CD4-positive, alpha-beta T cell treated with Interferon alpha-2 for 1 hour (primary cell): ENCODE measurements around the gene TOPORS.
"Not testable (repeated sequence)": the region's sequence is repeated elsewhere in the genome, so short reads cannot be mapped to it uniquely, and the experiment has no call there.

Experiments used
- DNase-seq, 2 donors: peaks; one replicate each; pipeline ENCODE4 v3.0.0-alpha.2; 2020 to 2022

The TOPORS gene

GRCh38 chr9:32552172-32552872 lies at the start of gene TOPORS, which contains the start of gene SMIM27:
TOPORS (minus strand) TSS chr9:32552586; CDS start chr9:32552436, 150 bp downstream.
SMIM27 (plus strand) TSS chr9:32552327; CDS start chr9:32552435, 108 bp downstream.
- peak; percentile 90 to 94 for DNase-seq

- not testable (repeated sequence) for DNase-seq
Measured at GRCh38 chr9:32599021-32599420, 46.6 kb upstream of the TOPORS start.

GRCh38 chr9:32596936-32597335 lies 44.5 kb upstream of the TOPORS start:
- no peak for DNase-seq

GRCh38 chr9:32596096-32596865 lies 43.9 kb upstream of the TOPORS start:
- no peak for DNase-seq

GRCh38 chr9:32590898-32591297 lies 38.5 kb upstream of the TOPORS start:
- no peak for DNase-seq

GRCh38 chr9:32590476-32590875 lies 38.1 kb upstream of the TOPORS start:
- DNase-seq, result no peak

DNA sequence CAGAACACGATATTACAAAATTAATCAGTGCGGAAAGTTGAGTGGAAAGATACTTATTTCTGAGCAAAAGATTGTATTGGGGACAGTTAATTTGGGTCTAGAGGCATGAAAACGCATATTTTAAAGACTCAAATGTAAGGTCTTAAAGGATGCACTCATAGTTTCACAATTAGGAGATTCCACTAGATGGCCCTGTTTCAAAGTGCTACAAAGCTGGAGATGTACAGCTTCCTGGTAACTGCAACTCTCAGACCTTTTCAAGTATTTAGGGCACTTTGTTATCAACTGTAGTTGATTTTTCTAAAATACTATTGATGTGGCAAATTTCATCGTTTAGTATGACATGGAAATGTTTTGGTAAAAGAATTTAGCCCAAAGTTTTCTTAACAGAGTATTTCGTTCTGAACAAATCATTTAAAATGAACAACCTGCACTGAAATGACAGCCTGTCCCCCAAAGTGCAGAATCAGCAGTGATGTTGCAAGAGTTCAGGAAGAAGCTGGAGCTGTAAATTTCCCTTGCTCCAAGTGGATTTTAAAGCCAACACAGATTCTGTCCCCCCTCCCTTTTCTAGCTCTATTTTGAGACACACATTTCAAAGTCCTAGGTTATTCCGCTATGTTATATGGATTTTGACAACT lies 36.8 kb upstream of the TOPORS start:
- DNase-seq, result peak in 1 of 2 donors; percentile 23

GRCh38 chr9:32587901-32588300 lies 35.5 kb upstream of the TOPORS start:
- DNase-seq, result no peak

- no peak for DNase-seq
Measured at GRCh38 chr9:32584784-32585183, 32.4 kb upstream of the TOPORS start.

DNA sequence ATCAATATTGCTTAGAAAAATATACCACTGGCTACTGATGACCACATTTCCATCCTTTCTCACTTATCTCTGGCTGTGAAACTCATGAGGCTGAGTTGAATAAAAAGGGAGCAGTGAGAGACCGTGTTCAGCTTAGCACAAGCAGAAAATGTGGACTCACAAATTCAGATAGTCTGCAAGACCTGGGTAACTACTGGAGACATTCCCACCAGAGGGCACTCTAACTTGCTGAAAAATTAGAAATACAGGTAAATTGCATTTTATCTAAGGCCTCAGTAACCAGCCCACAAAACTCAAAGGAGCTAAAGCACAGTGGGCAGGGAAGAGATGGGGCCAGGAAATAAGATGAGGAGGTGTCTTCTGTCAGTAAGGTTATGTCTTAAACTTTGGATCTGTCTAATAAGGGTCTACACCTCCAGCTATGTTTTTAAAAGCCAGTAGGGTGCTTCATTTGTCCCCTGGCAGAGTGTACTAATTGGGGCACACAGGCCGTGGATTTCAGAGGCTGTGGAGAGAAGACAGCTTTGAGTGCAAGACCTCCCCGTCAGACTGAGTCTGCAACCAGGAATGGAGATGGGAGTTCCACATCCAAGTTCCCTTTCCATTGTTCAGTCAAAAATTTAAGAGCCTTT lies 29.2 kb upstream of the TOPORS start:
- DNase-seq, result peak; percentile 23 to 59

GRCh38 chr9:32580631-32581300 lies 28.4 kb upstream of the TOPORS start:
- no peak for DNase-seq

- peak; percentile 68 to 83 for DNase-seq
Measured at GRCh38 chr9:32579706-32580331, 27.4 kb upstream of the TOPORS start.

DNA sequence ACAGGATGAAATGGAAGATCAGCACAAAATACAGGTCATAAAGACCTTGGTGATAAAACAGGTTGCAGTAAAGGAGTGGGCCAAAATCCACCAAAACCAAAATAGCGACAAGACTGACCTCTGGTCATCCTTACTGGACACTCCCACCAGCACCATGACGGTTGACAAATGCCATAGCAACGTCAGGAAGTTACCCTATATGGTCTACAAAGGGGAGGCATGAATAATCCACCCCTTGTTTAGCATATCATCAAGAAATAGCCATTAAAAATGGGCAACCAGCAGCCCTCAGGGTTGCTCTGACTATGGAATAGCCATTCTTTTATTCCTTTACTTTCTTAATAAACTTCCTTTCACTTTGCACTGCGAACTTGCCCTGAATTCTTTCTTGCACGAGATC lies 26.6 kb upstream of the TOPORS start:
- DNase-seq, result no peak

- DNase-seq, result no peak
Measured at GRCh38 chr9:32577316-32577715, 24.9 kb upstream of the TOPORS start.

- DNase-seq, result no peak
Measured at GRCh38 chr9:32574858-32575257, 22.5 kb upstream of the TOPORS start.

DNA sequence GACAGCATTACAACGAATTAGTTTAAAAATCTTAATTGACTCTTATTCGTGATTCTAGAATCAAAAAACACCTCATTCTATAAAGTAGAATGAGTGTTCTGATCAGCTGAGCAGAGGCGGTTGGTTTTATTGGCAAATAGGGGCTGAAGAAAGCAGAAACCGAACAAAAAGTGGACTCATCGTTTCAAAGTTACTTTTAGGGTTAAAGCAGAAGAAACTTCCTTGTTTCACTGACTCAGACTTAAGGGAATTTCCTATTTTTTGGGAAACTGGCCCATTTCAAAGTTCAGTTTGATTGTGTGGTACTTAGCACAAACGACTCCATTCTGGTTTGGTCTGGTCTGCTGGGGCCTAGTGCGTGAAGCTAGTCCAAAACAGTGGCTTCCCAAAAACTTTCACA lies 21.4 kb upstream of the TOPORS start:
- no peak for DNase-seq

DNA sequence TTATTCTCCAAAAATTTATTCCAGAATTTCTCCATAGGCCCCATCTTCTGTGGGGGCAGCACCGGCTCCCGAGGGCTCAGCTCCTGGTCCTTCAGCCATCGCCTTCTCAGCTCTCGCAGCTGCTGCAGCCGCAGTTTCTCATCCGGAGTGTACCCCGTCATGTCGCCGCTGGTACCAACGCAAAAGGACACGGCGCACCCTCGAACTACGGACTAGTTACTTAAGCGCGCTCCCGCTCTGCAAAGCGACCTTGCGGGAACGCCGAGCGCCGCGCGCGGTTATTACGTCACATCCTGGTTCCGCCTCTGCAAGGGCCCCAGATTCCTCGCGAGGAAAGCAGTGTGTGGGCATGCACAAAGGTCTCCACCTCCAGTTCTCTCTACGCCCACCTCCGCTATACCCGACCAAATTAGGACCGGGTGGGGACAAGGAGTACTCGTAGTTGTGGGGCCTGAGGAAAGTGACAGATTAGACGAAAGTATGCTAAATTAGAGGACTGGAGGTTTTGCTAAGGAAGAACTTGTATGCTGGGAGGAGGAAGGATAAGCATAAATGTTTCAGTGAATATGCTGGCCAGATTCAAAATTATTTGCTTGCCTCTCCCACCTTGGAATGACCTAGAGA lies 20.6 kb upstream of the TOPORS start, which contains the start of gene NDUFB6:
NDUFB6 (minus strand) TSS at position 260 of the 624 bp plus-strand sequence; CDS start at position 161, 99 bp downstream.
- DNase-seq, result peak; percentile 94 to 96

- peak; percentile 81 to 88 for DNase-seq
Measured at GRCh38 chr9:32571969-32572899, 19.8 kb upstream of the TOPORS start.

DNA sequence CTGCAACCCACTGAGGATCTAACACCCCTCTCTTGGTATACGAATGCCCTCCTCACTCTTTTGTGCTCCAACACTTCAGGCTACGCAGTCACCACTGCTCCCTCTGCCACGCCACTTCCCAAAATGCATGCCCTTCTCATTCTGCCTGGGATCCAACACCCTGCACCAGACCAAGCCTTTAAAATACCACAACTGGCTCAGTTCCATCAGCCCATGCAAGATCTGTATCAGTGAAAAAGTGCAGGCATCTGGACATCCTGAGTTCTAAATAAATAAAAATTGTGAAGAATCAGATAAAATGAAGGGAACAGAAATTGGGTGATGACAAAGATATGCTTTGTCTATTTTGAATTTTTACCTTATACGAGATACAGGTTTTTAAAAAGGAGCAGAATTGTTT lies 17.9 kb upstream of the TOPORS start:
- no peak for DNase-seq

GRCh38 chr9:32566770-32567169 lies 14.4 kb upstream of the TOPORS start:
- no peak for DNase-seq
